Stimulated activated CD8-positive, alpha-beta memory T cell treated with anti-CD3 and anti-CD28 coated beads, Interleukin-7, amount 100 ng/mL, for 4 hours (primary cell): Measurements from ENCODE around the gene TPBGL.

Experiments
- DNase-seq, 2 donors: peaks; one replicate each; pipeline ENCODE4 v3.0.0-alpha.2; 2020; ENCODE audit warnings: low read depth in 2 of 2

TPBGL gene

GRCh38 chr11:75212411-75212810 lies 28.2 kb upstream of the TPBGL start:
- no peak for DNase-seq

DNA sequence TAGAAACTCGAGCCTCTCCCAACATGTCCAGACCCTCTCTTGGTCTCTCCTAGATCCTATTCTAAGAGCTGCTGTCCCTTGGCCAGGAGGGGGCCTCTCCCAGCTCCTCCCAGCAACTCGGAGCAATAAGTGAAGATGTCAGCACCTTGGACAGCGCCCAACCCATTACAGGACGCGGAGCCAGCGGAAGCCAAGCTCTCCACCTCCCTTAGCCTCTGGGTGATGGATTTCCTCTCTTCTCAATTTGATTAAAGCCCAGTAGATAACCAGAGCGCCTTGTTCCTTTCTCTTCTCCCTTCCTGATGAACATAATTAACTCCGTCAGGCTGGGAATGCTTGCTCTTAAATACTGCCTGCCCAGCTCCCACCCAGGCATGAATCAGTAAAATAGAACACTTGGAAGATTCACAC lies 26.2 kb upstream of the TPBGL start:
- DNase-seq: peak; percentile 41 to 43

- no peak for DNase-seq
These were observed 25.7 kb upstream of the TPBGL start for GRCh38 chr11:75214843-75215242.

DNA sequence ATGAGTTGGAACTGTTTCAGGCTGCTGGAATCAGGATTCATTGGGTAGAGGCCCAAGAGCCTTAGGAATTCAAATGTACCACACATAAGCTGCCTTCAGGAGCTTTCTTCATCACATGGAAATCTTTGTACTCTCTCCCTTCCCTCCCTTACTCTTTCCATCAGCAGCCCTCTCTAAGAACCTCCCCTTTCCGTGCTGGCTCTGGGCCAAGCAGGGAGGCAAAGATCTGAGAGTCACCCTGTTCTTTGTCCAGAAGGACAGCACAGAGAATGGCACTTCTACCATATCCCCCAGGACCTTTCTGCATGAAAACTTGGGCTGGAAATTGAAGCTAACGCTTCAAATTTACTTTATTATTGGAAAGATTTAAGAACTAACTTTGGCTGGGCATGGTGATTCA lies 20.7 kb upstream of the TPBGL start:
- no peak for DNase-seq

- no peak for DNase-seq
These were observed 16.5 kb upstream of the TPBGL start for GRCh38 chr11:75223954-75224643.

DNA sequence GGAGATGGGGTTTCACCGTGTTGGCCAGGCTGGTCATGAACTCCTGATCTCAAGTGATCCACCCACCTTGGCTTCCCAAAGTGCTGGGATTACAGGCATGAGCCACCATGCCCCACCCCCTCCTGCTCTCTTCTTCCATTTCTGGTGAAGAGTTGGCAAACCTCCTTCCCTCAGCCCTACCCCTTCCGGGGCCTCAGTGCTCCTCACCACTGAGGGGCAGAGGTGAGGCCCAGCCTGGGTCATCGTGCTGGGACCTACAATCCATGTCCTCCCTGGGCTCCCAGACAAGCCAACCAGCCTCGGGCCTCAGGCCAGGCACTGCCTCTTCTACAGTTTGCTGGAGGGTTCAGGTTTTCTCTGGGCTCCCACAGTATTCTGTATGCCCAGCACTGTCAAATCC lies 14.8 kb upstream of the TPBGL start:
- no peak for DNase-seq

DNA sequence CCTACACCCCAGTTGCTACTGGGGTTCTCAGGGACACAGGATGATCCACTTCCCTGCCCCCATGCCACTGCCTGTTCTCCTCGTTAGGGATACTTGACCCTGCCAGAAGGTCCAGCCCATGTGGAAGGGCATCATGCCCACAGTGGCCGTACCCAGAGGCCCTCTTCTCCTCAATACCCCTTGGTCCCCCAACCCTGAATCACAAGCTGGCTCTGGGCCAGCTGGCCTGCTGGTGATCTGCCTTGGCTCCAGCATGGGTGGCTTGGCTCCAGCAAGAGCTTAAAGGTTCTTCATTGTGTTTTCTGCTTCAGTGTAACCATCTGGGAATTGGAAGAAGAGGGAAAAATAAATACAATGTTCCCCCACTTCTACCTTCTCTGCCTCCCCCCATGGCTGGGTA lies 11.1 kb upstream of the TPBGL start:
- DNase-seq: no peak

DNA sequence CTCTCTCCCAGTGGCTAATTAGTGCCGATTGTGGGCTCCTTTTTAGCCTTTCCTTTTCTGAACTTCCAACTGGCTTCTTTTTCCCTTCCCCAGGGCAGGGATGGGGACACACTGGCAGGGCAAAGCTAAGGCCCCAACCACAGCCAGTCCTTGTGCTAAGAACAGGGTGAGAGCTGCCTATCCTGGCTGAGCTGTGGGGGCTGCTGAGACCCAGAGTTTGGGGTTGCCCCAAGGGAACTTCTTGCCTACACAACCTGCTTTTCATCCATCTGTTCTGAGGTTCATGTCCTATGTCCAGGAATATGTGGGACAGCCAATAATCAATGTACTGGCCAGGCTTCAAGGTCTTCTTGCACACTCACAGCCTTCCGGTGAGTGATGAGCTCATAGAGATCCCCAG lies 10.0 kb upstream of the TPBGL start:
- no peak for DNase-seq

DNA sequence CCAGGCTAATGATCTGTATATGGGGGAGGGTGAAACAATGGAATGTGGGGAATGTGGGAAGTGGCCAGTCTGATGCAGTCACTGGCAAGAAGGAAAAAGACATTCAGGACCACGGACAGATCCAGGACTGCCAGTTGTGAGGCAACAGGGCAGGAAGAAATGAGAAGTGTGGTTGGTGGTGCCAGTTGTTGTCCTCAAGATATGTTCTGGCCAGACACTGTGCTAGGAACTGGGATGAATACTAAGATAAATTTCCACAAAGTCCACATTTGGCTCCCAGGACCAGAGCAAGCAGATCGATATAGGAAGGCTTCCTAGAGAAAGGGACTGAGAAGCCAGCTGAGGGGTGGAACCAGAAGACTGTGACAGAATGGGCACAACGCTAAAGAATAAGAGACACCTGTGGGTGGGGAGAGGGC lies 6.8 kb upstream of the TPBGL start:
- no peak for DNase-seq

DNA sequence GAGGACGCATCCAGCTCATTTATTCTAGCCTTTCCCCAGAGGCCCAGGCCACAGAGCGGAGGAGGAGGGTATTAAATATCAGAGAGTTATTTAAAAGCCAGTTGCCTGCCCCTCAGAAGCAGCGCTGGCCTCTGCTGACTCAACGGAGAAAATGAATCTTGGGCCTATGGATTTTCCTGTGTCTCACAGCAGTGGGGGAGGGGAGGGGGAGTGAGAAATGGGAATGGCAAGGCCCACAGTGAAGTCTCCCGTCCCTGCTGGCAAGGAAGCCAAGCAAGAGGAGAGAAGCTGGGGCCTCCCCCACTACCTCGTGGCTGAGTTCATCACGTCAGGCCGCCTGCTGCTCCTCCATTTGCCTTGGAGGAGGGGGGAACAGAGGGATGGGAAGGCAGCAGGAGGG lies 4.5 kb upstream of the TPBGL start:
- no peak for DNase-seq

DNA sequence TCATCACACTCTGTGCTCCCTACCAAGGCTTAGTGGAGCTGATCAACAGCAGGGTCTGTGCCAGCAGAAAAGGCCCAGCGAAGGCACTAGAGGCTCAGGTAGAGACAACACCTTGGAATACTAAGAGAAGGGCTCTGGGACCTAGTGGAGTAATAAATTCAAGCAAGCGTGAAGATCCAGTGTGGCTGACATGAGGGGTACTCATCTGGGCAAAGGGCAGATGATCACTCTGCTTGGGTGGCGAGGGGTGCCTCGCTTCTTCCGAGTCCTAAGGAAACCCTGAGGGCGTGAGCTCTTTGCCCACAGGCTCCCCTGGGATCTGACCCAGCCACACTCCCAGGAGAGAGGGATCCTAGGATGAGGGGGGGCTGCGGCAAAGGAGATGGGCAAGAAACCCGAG lies 3.5 kb upstream of the TPBGL start:
- no peak for DNase-seq

DNA sequence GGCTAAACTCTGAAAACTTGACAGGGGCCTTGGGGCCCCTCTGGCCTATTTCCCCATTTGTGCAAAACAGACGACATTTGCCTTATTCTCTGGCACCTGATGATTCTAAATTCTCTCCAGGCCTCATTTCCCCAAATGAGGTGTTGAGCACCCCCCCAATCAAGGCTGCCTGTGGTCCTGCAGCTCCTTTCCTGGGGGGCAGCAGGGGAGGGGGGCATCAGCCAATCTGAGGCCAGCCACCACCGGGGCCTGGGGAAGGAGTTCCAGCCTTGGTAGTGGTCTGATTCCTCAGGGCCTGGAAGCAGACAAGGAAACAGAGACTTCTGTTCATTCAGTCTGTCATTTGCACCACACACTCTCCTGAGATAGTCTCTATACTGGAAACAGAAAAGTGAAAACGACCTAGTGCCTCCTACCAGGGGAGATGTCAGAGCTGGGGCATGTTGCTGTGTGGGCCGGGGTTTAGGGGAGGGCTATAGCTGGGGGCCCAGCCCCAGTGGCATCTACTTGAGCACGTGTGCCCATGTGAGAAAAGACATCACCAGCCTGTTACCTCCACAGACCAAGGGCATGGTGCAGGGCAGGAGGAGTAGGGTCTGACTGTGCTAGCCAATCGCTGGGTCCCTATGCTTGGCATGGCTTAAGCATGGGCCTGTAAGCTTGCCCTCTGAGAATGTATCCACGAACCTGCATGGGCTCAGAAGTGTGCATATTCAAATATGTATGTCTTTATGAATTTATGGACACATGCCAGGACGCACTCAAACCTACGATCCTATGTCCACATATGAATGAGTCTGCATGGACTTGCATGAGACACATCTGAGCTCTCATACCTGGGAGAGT lies 1.8 kb upstream of the TPBGL start:
- DNase-seq: no peak

GRCh38 chr11:75239531-75240290 lies 863 bp upstream of the TPBGL start:
- DNase-seq: no peak

DNA sequence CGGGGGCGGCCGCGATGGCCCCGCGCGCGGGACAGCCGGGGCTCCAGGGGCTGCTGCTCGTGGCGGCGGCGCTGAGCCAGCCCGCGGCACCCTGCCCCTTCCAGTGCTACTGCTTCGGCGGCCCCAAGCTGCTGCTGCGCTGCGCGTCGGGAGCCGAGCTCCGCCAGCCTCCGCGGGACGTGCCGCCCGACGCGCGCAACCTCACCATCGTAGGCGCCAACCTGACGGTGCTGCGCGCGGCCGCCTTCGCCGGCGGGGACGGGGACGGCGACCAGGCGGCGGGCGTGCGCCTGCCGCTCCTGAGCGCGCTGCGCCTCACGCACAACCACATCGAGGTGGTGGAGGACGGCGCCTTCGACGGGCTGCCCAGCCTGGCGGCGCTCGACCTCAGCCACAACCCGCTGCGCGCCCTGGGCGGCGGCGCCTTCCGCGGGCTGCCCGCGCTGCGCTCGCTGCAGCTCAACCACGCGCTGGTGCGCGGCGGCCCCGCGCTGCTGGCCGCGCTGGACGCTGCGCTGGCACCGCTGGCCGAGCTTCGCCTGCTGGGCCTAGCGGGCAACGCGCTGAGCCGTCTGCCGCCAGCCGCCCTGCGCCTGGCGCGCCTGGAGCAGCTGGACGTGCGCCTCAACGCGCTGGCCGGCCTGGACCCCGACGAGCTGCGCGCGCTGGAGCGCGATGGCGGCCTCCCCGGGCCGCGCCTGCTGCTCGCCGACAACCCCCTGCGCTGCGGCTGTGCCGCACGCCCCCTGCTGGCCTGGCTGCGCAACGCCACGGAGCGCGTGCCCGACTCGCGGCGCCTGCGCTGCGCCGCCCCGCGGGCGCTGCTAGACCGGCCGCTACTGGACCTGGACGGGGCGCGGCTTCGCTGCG lies 697 bp downstream of the TPBGL start:
- DNase-seq: peak; percentile 46 to 79

GRCh38 chr11:75241906-75242644 lies 1.5 kb downstream of the TPBGL start:
- no peak for DNase-seq

- no peak for DNase-seq
These were observed 2.4 kb downstream of the TPBGL start for GRCh38 chr11:75242722-75243600.

GRCh38 chr11:75244052-75244814 lies 3.7 kb downstream of the TPBGL start:
- DNase-seq: no peak

DNA sequence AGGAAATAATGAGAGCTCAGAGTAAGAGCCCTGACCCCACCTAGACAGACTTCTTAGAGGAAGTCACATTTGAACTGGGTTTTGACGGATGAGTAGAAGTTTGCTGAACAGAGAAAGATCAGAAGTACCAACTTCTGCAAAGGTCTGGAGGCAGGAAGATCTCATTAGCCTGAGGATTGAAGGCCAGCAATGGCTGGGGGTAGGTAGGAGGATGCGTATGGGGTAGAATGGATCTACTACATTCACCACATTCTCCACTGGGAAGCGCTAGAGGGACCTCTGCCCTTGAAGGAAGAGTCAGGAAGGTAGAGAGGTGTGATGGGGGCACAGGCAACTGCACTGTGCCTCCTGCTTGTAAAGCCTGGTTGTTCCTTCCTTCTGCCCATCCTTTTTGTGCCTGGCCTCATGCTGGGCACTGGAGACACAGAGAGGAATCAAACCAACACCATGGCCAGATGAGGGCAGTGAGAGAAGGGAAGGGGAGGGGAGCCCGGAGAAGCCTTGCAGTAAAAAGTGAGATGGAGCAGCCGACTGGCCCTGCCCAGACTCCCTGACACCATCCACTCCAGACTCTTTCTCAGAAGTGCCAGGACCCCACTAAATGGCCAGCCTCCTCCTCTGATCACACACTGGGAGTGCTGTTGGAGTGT lies 4.9 kb downstream of the TPBGL start:
- DNase-seq: no peak
